HepG2 (cell line): ENCODE data around the gene PAXIP1. TPM values are rescaled to one million over a fixed set of nuclear protein-coding genes. Genes with fewer than 3 reads are reported as not detected.

Experiments used
- ATAC-seq: fragments of 200-7000 bp; cut with Tn5 transposase; 3 replicates; pipeline ENCODE4 v1.9.1; 2020; ENCODE audit warnings: mild to moderate bottlenecking, moderate library complexity
- BruUV-seq: library from RNA; stranded (reverse); fragments of 400-500 nt; replicated peaks from 2 replicates; lab custom pipeline; 2021; lab: Mats Ljungman, UMichigan
- CTCF ChIA-PET: fragments of 300-600 bp; formaldehyde crosslinking; extraction: SDS; loops from one replicate; lab custom pipeline; 2021; ENCODE audit warnings: low total read pairs, inconsistent platforms, low intra/inter-chr PET ratio; lab: Yijun Ruan, JAX
- POLR2A ChIA-PET: fragments of 350-600 bp; sonication (Branson Sonifier 250); formaldehyde crosslinking; loops from one replicate; lab custom pipeline; 2020; ENCODE audit warnings: antibody characterized with exemption, inconsistent platforms; lab: Yijun Ruan, JAX
- DNase-seq: peaks from one replicate; pipeline ENCODE4 v3.0.0-alpha.2; 2015; ENCODE audit warnings: low spot score
- FAIRE-seq: peaks from 3 replicates; lab custom pipeline; 2011; peaks lifted over from hg19 to GRCh38; lab: Jason Lieb, UNC
- H2AFZ ChIP-seq: one replicate; pipeline ENCODE4 v1.6.1; 2011; ENCODE audit warnings: low read length, inconsistent platforms
- H3K27ac ChIP-seq: fragments of 300-600 bp; 3 replicates; pipeline ENCODE4 v1.8.0; 2011; ENCODE audit warnings: mixed run types, mild to moderate bottlenecking, mixed read lengths, low read length, inconsistent platforms; ENCODE audit not compliant: insufficient read depth; ENCODE audit errors: extremely low read length
- H3K27me3 ChIP-seq, 2 experiments: fragments of 200-600 bp in 1 of 2; 2 replicates in 1 of 2; 3 replicates in 1 of 2; pipeline versions ENCODE4 v1.6.0 to v1.8.0; 2011; ENCODE audit warnings: low read length in 2 of 2, mild to moderate bottlenecking in 2 of 2, moderate library complexity in 2 of 2, inconsistent platforms in 1 of 2; ENCODE audit not compliant: insufficient read depth in 2 of 2, control insufficient read depth in 1 of 2
- H3K36me3 ChIP-seq, 2 experiments: fragments of 200-600 bp in 1 of 2; replicated peaks in 1 of 2; 2 replicates in 1 of 2; 3 replicates in 1 of 2; pipeline versions ENCODE4 v1.5.1 to v1.8.0; 2011; ENCODE audit warnings: low read length in 2 of 2, inconsistent platforms in 1 of 2; ENCODE audit not compliant: insufficient read depth in 2 of 2, control insufficient read depth in 1 of 2
- H3K4me1 ChIP-seq: 2 replicates; pipeline ENCODE4 v1.5.1; 2012; ENCODE audit warnings: low read length, inconsistent platforms; ENCODE audit not compliant: insufficient read depth
- H3K4me2 ChIP-seq: 2 replicates; pipeline ENCODE4 v1.6.0; 2011; ENCODE audit warnings: low read depth, low read length, inconsistent platforms
- H3K4me3 ChIP-seq, 3 experiments: fragments of 200-600 bp in 1 of 3; sonication (generic), shearing (Covaris generic) in 1 of 3; replicated peaks in 1 of 3; 2 replicates each; pipeline ENCODE4 v1.5.1; 2011 to 2016; ENCODE audit warnings: low read length in 3 of 3, inconsistent platforms in 2 of 3, low read depth in 2 of 3, mild to moderate bottlenecking in 2 of 3, control low read depth in 1 of 3, mixed read lengths in 1 of 3; ENCODE audit not compliant: insufficient read depth in 1 of 3
- H3K79me2 ChIP-seq: one replicate; pipeline ENCODE4 v1.6.1; 2011; ENCODE audit warnings: low read length, inconsistent platforms; ENCODE audit not compliant: insufficient read depth
- H3K9ac ChIP-seq: 2 replicates; pipeline ENCODE4 v1.6.0; 2011; ENCODE audit warnings: mild to moderate bottlenecking, low read depth, low read length, inconsistent platforms; ENCODE audit not compliant: insufficient read depth
- H3K9me3 ChIP-seq: 2 replicates; pipeline ENCODE4 v1.5.1; 2012; ENCODE audit warnings: mild to moderate bottlenecking, low read length
- H4K20me1 ChIP-seq: 2 replicates; pipeline ENCODE4 v1.6.0; 2011; ENCODE audit warnings: inconsistent platforms, mild to moderate bottlenecking, low read length, moderate library complexity; ENCODE audit not compliant: insufficient read depth
- ATF3 ChIP-seq: sonication (generic); formaldehyde crosslinking; IDR thresholded peaks from 2 replicates; pipeline ENCODE4 v1.4.0; 2020; ENCODE audit warnings: missing genetic modification reagents
- BHLHE40 ChIP-seq: IDR thresholded peaks from 2 replicates; pipeline ENCODE4 v1.6.1; 2011; ENCODE audit warnings: low read length, improper control_type of control experiment
- NONO ChIP-seq, 2 experiments: fragments of 450-650 bp in 1 of 2; sonication (generic) in 1 of 2; formaldehyde crosslinking in 1 of 2; IDR thresholded peaks in 1 of 2; conservative IDR thresholded peaks in 1 of 2; 2 replicates each; pipeline versions ENCODE4 v1.6.1 to v1.8.0; 2017 to 2022; ENCODE audit warnings: mild to moderate bottlenecking in 1 of 2, missing genetic modification reagents in 1 of 2, moderate library complexity in 1 of 2
- NR2F1 ChIP-seq, 2 experiments: fragments of 450-650 bp in 1 of 2; formaldehyde crosslinking in 1 of 2; IDR thresholded peaks; 2 replicates each; pipeline versions ENCODE4 v1.5.0 to v1.6.1; 2016 to 2020; ENCODE audit warnings: mild to moderate bottlenecking in 1 of 2, missing compliant biosample characterization in 1 of 2, missing genetic modification reagents in 1 of 2, moderate library complexity in 1 of 2
- PHF5A ChIP-seq: IDR thresholded peaks from one replicate; pipeline ENCODE4 v1.6.1; 2018; ENCODE audit warnings: low read depth, missing genetic modification reagents; ENCODE audit not compliant: unreplicated experiment
- PITX1 ChIP-seq: sonication (generic); formaldehyde crosslinking; IDR thresholded peaks from 2 replicates; pipeline ENCODE4 v1.5.1; 2020; ENCODE audit warnings: mild to moderate bottlenecking, missing genetic modification reagents
- TCF7L2 ChIP-seq: IDR thresholded peaks from 2 replicates; pipeline ENCODE4 v1.6.1; 2011; ENCODE audit warnings: mild to moderate bottlenecking, low read depth, low read length, moderate library complexity
- ZNF232 ChIP-seq: sonication (generic); formaldehyde crosslinking; IDR thresholded peaks from 2 replicates; pipeline ENCODE4 v1.4.0; 2020; ENCODE audit warnings: missing genetic modification reagents, borderline replicate concordance
- ZNF577 ChIP-seq: sonication (generic); formaldehyde crosslinking; IDR thresholded peaks from 2 replicates; pipeline ENCODE4 v1.4.0; 2020; ENCODE audit warnings: mild to moderate bottlenecking, low read depth, missing genetic modification reagents, borderline replicate concordance
- ZNF597 ChIP-seq: sonication (generic); formaldehyde crosslinking; IDR thresholded peaks from 2 replicates; pipeline ENCODE4 v1.5.0; 2020; ENCODE audit warnings: missing genetic modification reagents
- WGBS: methylation state at CpG from one replicate; pipeline ENCODE4 v1.1.6; 2017; ENCODE audit warnings: low lambda C conversion rate; 5-methylcytosine and 5-hydroxymethylcytosine counted together
- in situ Hi-C: cut with HindIII; loops from 2 replicates; pipeline ENCODE4 v1.10.0; 2017; ENCODE audit warnings: low pct_unique_long_range_greater_than_20kb; ENCODE audit not compliant: extremely low pct_ligation_motif_present
- intact Hi-C: fragments of 100-400 bp; cut with micrococcal nuclease; formaldehyde crosslinking; loops from one replicate; pipeline ENCODE4 v1.10.0; 2022; ENCODE audit not compliant: unreplicated experiment
- polyA plus RNA-seq, 8 experiments: library from polyadenylated mRNA; depleted of rRNA in 3 of 8; stranded (reverse) in 7 of 8; unstranded in 1 of 8; fragments of >200 nt; fragmentation: Illumina TruSeq in 4 of 8; extraction: Trizol in 4 of 8; gene quantifications; 2 replicates each; pipeline versions ENCODE4 v1.2.1 to v1.2.3, GENCODE V29; 2011 to 2016; ENCODE audit warnings: low read depth in 4 of 8, missing spikeins in 1 of 8, mixed read lengths in 1 of 8; ENCODE audit not compliant: insufficient read depth in 1 of 8
- total RNA-seq, 5 experiments: library from RNA; depleted of rRNA; stranded (reverse); fragments of >200 nt; fragmentation: Illumina TruSeq; extraction: Trizol; gene quantifications; 2 replicates each; pipeline ENCODE4 v1.2.3, GENCODE V29; 2016; ENCODE audit warnings: low read depth in 1 of 5
- TF ChIP-seq, protein P1 (sequence below): fragments of 450-650 bp; IDR thresholded peaks from 2 replicates; pipeline ENCODE4 v1.6.1; 2017; ENCODE audit warnings: mild to moderate bottlenecking

Gene PAXIP1
- total and polyA plus RNA-seq, 2 of the 13 experiments (the other 11 are each of a cell fraction or from before 2014, with no cell fraction given): 11.6 to 16.2 TPM

DNA sequence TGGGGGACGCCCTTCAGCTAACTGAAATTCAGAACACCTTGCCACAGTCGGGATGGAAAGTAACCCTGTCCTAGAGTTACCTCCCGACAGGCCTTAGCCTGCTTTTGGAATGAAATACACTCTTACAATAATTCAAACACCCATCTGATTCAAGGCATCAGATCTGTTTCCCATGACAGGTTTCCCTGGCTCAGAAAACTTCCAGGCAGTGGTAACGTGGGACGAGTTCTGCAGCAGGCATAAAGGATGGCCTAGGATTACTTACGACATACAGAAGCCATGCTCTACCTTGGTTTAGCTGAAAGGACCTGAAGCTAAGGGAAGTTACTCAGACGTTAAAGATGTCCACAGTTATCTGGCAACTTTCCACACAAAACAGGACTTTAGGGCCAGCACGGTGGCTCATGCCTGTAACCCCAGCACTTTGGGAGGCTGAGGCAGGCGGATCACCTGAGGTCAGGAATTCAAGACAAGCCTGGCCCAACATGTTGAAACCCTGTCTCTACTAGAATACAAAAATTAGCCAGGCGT, 5.0 kb downstream of the PAXIP1 start:
- FAIRE-seq: no peak
- CTCF ChIA-PET: no interaction called here
- no TSS peak for BruUV-seq

More for the DNA sequence above, 5.0 kb downstream of the PAXIP1 start:
- no peaks in the 10 kb centered on the region for H3K9me3 ChIP-seq
- H3K4me3 ChIP-seq: no peak overlapping the region
- peaks cover 10 to 42% of the 10 kb centered on the region in 2 experiments; a peak in 4 of 5 replicates for H3K36me3 ChIP-seq
- intact Hi-C loops (no loop called here), in situ Hi-C loops (no loop called here)
- DNase-seq (no peak), ATAC-seq (no peak)
- TF ChIP-seq TCF7L2 (no peak), NR2F1 (CRISPR knock-in tag; IDR thresholded peaks at IDR 0.05) (no peak), ZNF577 (CRISPR knock-in tag) (no peak), ZNF232 (CRISPR knock-in tag) (no peak), ATF3 (CRISPR knock-in tag) (no peak), PITX1 (CRISPR knock-in tag) (no peak), BHLHE40 (no peak), ZNF597 (CRISPR knock-in tag) (no peak), NONO (IDR thresholded peaks at IDR 0.05) (no peak), NONO (CRISPR knock-in tag; conservative IDR thresholded peaks at IDR 0.05) (no peak), PHF5A (CRISPR knock-in tag) (no peak)
- TF ChIP-seq, protein P1, sequence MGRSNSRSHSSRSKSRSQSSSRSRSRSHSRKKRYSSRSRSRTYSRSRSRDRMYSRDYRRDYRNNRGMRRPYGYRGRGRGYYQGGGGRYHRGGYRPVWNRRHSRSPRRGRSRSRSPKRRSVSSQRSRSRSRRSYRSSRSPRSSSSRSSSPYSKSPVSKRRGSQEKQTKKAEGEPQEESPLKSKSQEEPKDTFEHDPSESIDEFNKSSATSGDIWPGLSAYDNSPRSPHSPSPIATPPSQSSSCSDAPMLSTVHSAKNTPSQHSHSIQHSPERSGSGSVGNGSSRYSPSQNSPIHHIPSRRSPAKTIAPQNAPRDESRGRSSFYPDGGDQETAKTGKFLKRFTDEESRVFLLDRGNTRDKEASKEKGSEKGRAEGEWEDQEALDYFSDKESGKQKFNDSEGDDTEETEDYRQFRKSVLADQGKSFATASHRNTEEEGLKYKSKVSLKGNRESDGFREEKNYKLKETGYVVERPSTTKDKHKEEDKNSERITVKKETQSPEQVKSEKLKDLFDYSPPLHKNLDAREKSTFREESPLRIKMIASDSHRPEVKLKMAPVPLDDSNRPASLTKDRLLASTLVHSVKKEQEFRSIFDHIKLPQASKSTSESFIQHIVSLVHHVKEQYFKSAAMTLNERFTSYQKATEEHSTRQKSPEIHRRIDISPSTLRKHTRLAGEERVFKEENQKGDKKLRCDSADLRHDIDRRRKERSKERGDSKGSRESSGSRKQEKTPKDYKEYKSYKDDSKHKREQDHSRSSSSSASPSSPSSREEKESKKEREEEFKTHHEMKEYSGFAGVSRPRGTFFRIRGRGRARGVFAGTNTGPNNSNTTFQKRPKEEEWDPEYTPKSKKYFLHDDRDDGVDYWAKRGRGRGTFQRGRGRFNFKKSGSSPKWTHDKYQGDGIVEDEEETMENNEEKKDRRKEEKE: no peak
- H3K79me2 ChIP-seq: peaks cover 37% of the 10 kb centered on the region
- H3K27me3 ChIP-seq: no peaks in the 10 kb centered on the region
- POLR2A ChIA-PET: no interaction called here
- H3K4me2 ChIP-seq: no peak overlapping the region
- H3K4me1 ChIP-seq: peaks cover 29% of the 10 kb centered on the region
- no peaks in the 10 kb centered on the region; the same call in 1 of the 2 replicates for H4K20me1 ChIP-seq
- H3K9ac ChIP-seq: no peak overlapping the region
- WGBS: 96% methylated on average over 10 of the region's 10 CpGs
- no peak overlapping the region for H2AFZ ChIP-seq
- no peak overlapping the region for H3K27ac ChIP-seq
